ENCODE measurements around the gene KCNAB1.

DNA sequence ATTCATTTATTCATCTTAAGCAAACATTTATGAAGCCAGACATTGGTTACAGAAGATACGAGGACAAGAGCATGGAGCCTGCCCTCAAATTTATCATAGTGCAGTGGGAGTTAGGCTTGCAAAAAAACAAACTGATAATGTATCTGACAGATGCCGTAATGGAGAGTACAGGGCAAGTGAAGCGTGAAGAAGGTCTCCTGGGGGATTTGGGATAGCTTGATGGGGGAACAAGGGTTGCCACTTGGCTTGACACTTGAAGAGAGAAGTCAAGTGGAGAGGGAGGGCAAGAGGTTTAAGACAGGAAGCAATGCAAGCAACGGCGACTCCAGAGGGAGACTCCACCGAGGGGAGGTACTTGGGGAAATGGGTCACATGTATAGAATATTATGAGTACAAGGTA lies 305.3 kb downstream of the KCNAB1 start:
- TF ChIP-seq, protein P1, sequence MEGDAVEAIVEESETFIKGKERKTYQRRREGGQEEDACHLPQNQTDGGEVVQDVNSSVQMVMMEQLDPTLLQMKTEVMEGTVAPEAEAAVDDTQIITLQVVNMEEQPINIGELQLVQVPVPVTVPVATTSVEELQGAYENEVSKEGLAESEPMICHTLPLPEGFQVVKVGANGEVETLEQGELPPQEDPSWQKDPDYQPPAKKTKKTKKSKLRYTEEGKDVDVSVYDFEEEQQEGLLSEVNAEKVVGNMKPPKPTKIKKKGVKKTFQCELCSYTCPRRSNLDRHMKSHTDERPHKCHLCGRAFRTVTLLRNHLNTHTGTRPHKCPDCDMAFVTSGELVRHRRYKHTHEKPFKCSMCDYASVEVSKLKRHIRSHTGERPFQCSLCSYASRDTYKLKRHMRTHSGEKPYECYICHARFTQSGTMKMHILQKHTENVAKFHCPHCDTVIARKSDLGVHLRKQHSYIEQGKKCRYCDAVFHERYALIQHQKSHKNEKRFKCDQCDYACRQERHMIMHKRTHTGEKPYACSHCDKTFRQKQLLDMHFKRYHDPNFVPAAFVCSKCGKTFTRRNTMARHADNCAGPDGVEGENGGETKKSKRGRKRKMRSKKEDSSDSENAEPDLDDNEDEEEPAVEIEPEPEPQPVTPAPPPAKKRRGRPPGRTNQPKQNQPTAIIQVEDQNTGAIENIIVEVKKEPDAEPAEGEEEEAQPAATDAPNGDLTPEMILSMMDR (IDR thresholded peaks at IDR 0.05), result no peak
- no peak for TF ChIP-seq EZH2 (IDR thresholded peaks at IDR 0.05; ENCODE audit: borderline replicate concordance, insufficient read depth, low read depth, low read length, poor library complexity, severe bottlenecking)

Measured in B cell (primary cell).